Measurements from ENCODE around the gene NAGK. TPM values are rescaled to one million over a fixed set of nuclear protein-coding genes. Genes with fewer than 3 reads are reported as not detected.
A peak's percentile ranks its signal among the peaks of the same experiment; 100 is the strongest.

NAGK gene
- total and polyA plus RNA-seq, 2 donors (not counting 1 experiment from before 2014, with no cell fraction given): 50.4 to 136 TPM

- H3K9me3 ChIP-seq (ENCODE audit: control insufficient read depth, insufficient read depth, low read depth, low read length): no peaks in the 10 kb centered on the region
- no peak overlapping the region for H3K27ac ChIP-seq (ENCODE audit: insufficient read depth, low read length)
- H3K9ac ChIP-seq (ENCODE audit: insufficient read depth, low read length): no peak overlapping the region
- no peaks in the 10 kb centered on the region for H3K36me3 ChIP-seq (ENCODE audit: control insufficient read depth, insufficient read depth, low read length)
- H3K4me1 ChIP-seq (ENCODE audit: control insufficient read depth, extremely low read depth, insufficient read depth, low read length): peaks cover 10% of the 10 kb centered on the region
- peak; percentile 58 to 74 for DNase-seq (ENCODE audit: low read depth in 2 of 2)
- peak; percentile 64 to 91 for TF ChIP-seq CTCF (conservative IDR thresholded peaks at IDR 0.05 in 1 of 2, IDR thresholded peaks at IDR 0.05 in 1 of 2; ENCODE audit: low read depth in 1 of 2, low read length in 2 of 2)
- TF ChIP-seq EZH2 (IDR thresholded peaks at IDR 0.05; ENCODE audit: low read length, missing control alignments): no peak
- no peaks in the 10 kb centered on the region for H3K79me2 ChIP-seq (ENCODE audit: control insufficient read depth, insufficient read depth, low read length)
- no peaks in the 10 kb centered on the region for H4K20me1 ChIP-seq (ENCODE audit: control insufficient read depth, extremely low read depth, insufficient read depth, low read length)
- H2AFZ ChIP-seq (ENCODE audit: low read length): no peak overlapping the region
- no peaks in the 10 kb centered on the region for H3K27me3 ChIP-seq (ENCODE audit: control insufficient read depth, insufficient read depth, low read length)
- no peak overlapping the region for H3K4me2 ChIP-seq (ENCODE audit: extremely low read depth, insufficient read depth, low read length)
- no peak overlapping the region for H3K4me3 ChIP-seq (replicated peaks in 1 of 4; ENCODE audit: control extremely low read depth in 1 of 4, insufficient read depth in 1 of 4, low read depth in 3 of 4, low read length in 4 of 4)
Observed at GRCh38 chr2:71100195-71100964, 31.9 kb downstream of the NAGK start.

GRCh38 chr2:71101656-71102055, 33.2 kb downstream of the NAGK start:
- Histone ChIP-seq H3K4me2 (ENCODE audit: extremely low read depth, insufficient read depth, low read length) (peak overlapping the region; percentile 49), H3K36me3 (ENCODE audit: control insufficient read depth, insufficient read depth, low read length) (no peaks in the 10 kb centered on the region), H3K27me3 (ENCODE audit: control insufficient read depth, insufficient read depth, low read length) (no peaks in the 10 kb centered on the region), H3K9me3 (ENCODE audit: control insufficient read depth, insufficient read depth, low read depth, low read length) (no peaks in the 10 kb centered on the region), H3K79me2 (ENCODE audit: control insufficient read depth, insufficient read depth, low read length) (no peaks in the 10 kb centered on the region), H2AFZ (ENCODE audit: low read length) (no peak overlapping the region), H3K9ac (ENCODE audit: insufficient read depth, low read length) (no peak overlapping the region), H3K4me3 (replicated peaks in 1 of 4; ENCODE audit: control extremely low read depth in 1 of 4, insufficient read depth in 1 of 4, low read depth in 3 of 4, low read length in 4 of 4) (no peak overlapping the region), H4K20me1 (ENCODE audit: control insufficient read depth, extremely low read depth, insufficient read depth, low read length) (no peaks in the 10 kb centered on the region), H3K27ac (ENCODE audit: insufficient read depth, low read length) (no peak overlapping the region), H3K4me1 (ENCODE audit: control insufficient read depth, extremely low read depth, insufficient read depth, low read length) (peaks cover 10% of the 10 kb centered on the region)
- TF ChIP-seq EZH2 (IDR thresholded peaks at IDR 0.05; ENCODE audit: low read length, missing control alignments) (no peak), CTCF (conservative IDR thresholded peaks at IDR 0.05 in 1 of 2, IDR thresholded peaks at IDR 0.05 in 1 of 2; ENCODE audit: low read depth in 1 of 2, low read length in 2 of 2) (no peak)
- peak; percentile 85 to 96 for DNase-seq (ENCODE audit: low read depth in 2 of 2)

- Histone ChIP-seq H3K9me3 (ENCODE audit: control insufficient read depth, insufficient read depth, low read depth, low read length) (no peaks in the 10 kb centered on the region), H3K4me1 (ENCODE audit: control insufficient read depth, extremely low read depth, insufficient read depth, low read length) (peaks cover 10% of the 10 kb centered on the region), H4K20me1 (ENCODE audit: control insufficient read depth, extremely low read depth, insufficient read depth, low read length) (no peaks in the 10 kb centered on the region), H3K27ac (ENCODE audit: insufficient read depth, low read length) (no peak overlapping the region), H3K4me3 (replicated peaks in 1 of 4; ENCODE audit: control extremely low read depth in 1 of 4, insufficient read depth in 1 of 4, low read depth in 3 of 4, low read length in 4 of 4) (no peak overlapping the region), H3K27me3 (ENCODE audit: control insufficient read depth, insufficient read depth, low read length) (no peaks in the 10 kb centered on the region), H3K9ac (ENCODE audit: insufficient read depth, low read length) (no peak overlapping the region), H3K79me2 (ENCODE audit: control insufficient read depth, insufficient read depth, low read length) (no peaks in the 10 kb centered on the region), H3K36me3 (ENCODE audit: control insufficient read depth, insufficient read depth, low read length) (no peaks in the 10 kb centered on the region), H2AFZ (ENCODE audit: low read length) (no peak overlapping the region), H3K4me2 (ENCODE audit: extremely low read depth, insufficient read depth, low read length) (no peak overlapping the region)
- DNase-seq (ENCODE audit: low read depth in 2 of 2): no peak
- TF ChIP-seq EZH2 (IDR thresholded peaks at IDR 0.05; ENCODE audit: low read length, missing control alignments) (no peak), CTCF (conservative IDR thresholded peaks at IDR 0.05 in 1 of 2, IDR thresholded peaks at IDR 0.05 in 1 of 2; ENCODE audit: low read depth in 1 of 2, low read length in 2 of 2) (no peak)
Observed at GRCh38 chr2:71102981-71103681, 34.7 kb downstream of the NAGK start.

Data from fibroblast of lung (primary cell).